Endothelial cell of umbilical vein (primary cell): Measurements from ENCODE around the gene ACAD8. TPM values are rescaled to one million over a fixed set of nuclear protein-coding genes. Genes with fewer than 3 reads are reported as not detected.

Experiments used
- BruUV-seq: library from RNA; stranded (reverse); fragments of 400-500 nt; replicated peaks from 2 replicates; lab custom pipeline; 2021; lab: Mats Ljungman, UMichigan
- CTCF ChIA-PET: fragments of 300-600, 350-600 bp; sonication (Branson Sonifier 250); formaldehyde crosslinking; loops from one replicate; lab custom pipeline; 2021; ENCODE audit warnings: antibody characterized with exemption, inconsistent platforms; lab: Charles Lee
- POLR2A ChIA-PET: fragments of 300-600, 350-600 bp; sonication (Branson Sonifier 250); formaldehyde crosslinking; loops from one replicate; lab custom pipeline; 2021; ENCODE audit warnings: antibody characterized with exemption, inconsistent platforms; lab: Charles Lee
- DNase-seq: peaks from one replicate; pipeline ENCODE4 v3.0.0-alpha.2; 2011; ENCODE audit warnings: low read depth, low spot score
- FAIRE-seq: peaks from 2 replicates; lab custom pipeline; 2011; peaks lifted over from hg19 to GRCh38; lab: Jason Lieb, UNC
- H2AFZ ChIP-seq: 2 replicates; pipeline ENCODE4 v1.6.0; 2012; ENCODE audit warnings: low read depth, low read length, control low read depth, inconsistent platforms
- H3K27ac ChIP-seq: 2 replicates; pipeline ENCODE4 v1.5.1; 2011; ENCODE audit warnings: low read depth, mild to moderate bottlenecking, control low read depth, low read length, moderate library complexity; ENCODE audit not compliant: insufficient read depth
- H3K27me3 ChIP-seq, 2 experiments: 2 replicates each; pipeline versions ENCODE4 v1.6.0 to v1.6.1; 2011; ENCODE audit warnings: low read length in 2 of 2, mixed read lengths in 1 of 2; ENCODE audit not compliant: control insufficient read depth in 2 of 2, insufficient read depth in 2 of 2
- H3K36me3 ChIP-seq, 2 experiments: 2 replicates in 1 of 2; 3 replicates in 1 of 2; pipeline ENCODE4 v1.5.1; 2011; ENCODE audit warnings: low read length in 2 of 2, mild to moderate bottlenecking in 1 of 2, moderate library complexity in 1 of 2; ENCODE audit not compliant: control insufficient read depth in 2 of 2, insufficient read depth in 2 of 2; ENCODE audit errors: extremely low read depth in 1 of 2
- H3K4me1 ChIP-seq: 3 replicates; pipeline ENCODE4 v1.5.1; 2011; ENCODE audit warnings: mild to moderate bottlenecking, low read length; ENCODE audit not compliant: control insufficient read depth, insufficient read depth; ENCODE audit errors: extremely low read depth
- H3K4me2 ChIP-seq: 2 replicates; pipeline ENCODE4 v1.6.1; 2011; ENCODE audit warnings: low read length, control low read depth, mixed read lengths; ENCODE audit not compliant: insufficient read depth
- H3K4me3 ChIP-seq, 3 experiments: fragments of 200-600 bp in 1 of 3; sonication (generic), shearing (Covaris generic) in 1 of 3; replicated peaks in 1 of 3; 2 replicates each; pipeline ENCODE4 v1.5.1; 2011 to 2016; ENCODE audit warnings: control low read depth in 3 of 3, low read length in 3 of 3, mild to moderate bottlenecking in 2 of 3, inconsistent platforms in 1 of 3, low read depth in 1 of 3, moderate library complexity in 1 of 3; ENCODE audit not compliant: insufficient read depth in 1 of 3
- H3K79me2 ChIP-seq: 2 replicates; pipeline ENCODE4 v1.6.0; 2012; ENCODE audit warnings: low read length, inconsistent platforms; ENCODE audit not compliant: control insufficient read depth, insufficient read depth
- H3K9ac ChIP-seq: replicated peaks from 2 replicates; pipeline ENCODE3; 2011; ENCODE audit warnings: low read length, control low read depth; ENCODE audit not compliant: insufficient read depth; ENCODE audit errors: extremely low read depth
- H3K9me1 ChIP-seq: replicated peaks from 3 replicates; pipeline ENCODE4 v1.6.0; 2011; ENCODE audit warnings: mild to moderate bottlenecking, low read length; ENCODE audit not compliant: control insufficient read depth, insufficient read depth; ENCODE audit errors: extremely low read depth
- H3K9me3 ChIP-seq: replicated peaks from 2 replicates; pipeline ENCODE4 v1.5.1; 2012; ENCODE audit warnings: low read length, inconsistent platforms; ENCODE audit not compliant: control insufficient read depth, insufficient read depth
- H4K20me1 ChIP-seq: replicated peaks from 2 replicates; pipeline ENCODE3; 2011; ENCODE audit warnings: mild to moderate bottlenecking, low read length; ENCODE audit not compliant: control insufficient read depth, insufficient read depth; ENCODE audit errors: extremely low read depth
- CTCF ChIP-seq, 2 donors: IDR thresholded peaks; 1 replicate in 1 of 2; 2 replicates in 1 of 2; pipeline ENCODE4 v1.5.1; 2011; ENCODE audit warnings: low read length in 2 of 2, mild to moderate bottlenecking in 2 of 2, moderate library complexity in 2 of 2, control low read depth in 1 of 2, inconsistent platforms in 1 of 2, low read depth in 1 of 2; ENCODE audit not compliant: insufficient read depth in 1 of 2; ENCODE audit errors: extremely low read depth in 1 of 2
- EZH2 ChIP-seq: IDR thresholded peaks from 2 replicates; pipeline ENCODE4 v1.6.1; 2012; ENCODE audit warnings: borderline replicate concordance, low read depth, mild to moderate bottlenecking, moderate library complexity, low read length, inconsistent platforms; ENCODE audit not compliant: severe bottlenecking
- FOS ChIP-seq: IDR thresholded peaks from 2 replicates; pipeline ENCODE4 v1.6.1; 2011; ENCODE audit warnings: mild to moderate bottlenecking, low read length, moderate library complexity, borderline replicate concordance; ENCODE audit not compliant: insufficient read depth
- JUN ChIP-seq: IDR thresholded peaks from 2 replicates; pipeline ENCODE4 v1.6.1; 2011; ENCODE audit warnings: borderline replicate concordance, low read depth; ENCODE audit not compliant: insufficient read length, insufficient read depth
- MAX ChIP-seq: IDR thresholded peaks from 2 replicates; pipeline ENCODE4 v1.6.1; 2011; ENCODE audit not compliant: insufficient read depth, insufficient read length
- MYC ChIP-seq: IDR thresholded peaks from one replicate; pipeline ENCODE4 v1.6.1; 2011; ENCODE audit warnings: mild to moderate bottlenecking, low read depth, low read length
- POLR2A ChIP-seq: IDR thresholded peaks from 2 replicates; pipeline ENCODE4 v1.6.1; 2012; ENCODE audit warnings: low read depth, mild to moderate bottlenecking, control low read depth, low read length
- POLR2AphosphoS5 ChIP-seq: IDR thresholded peaks from 2 replicates; pipeline ENCODE4 v1.6.1; 2012; ENCODE audit warnings: low read depth, mild to moderate bottlenecking, control low read depth, low read length, moderate library complexity; ENCODE audit not compliant: insufficient read depth
- dilution Hi-C: fragments of 300-500 bp; cut with MboI; formaldehyde crosslinking; loops from one replicate; pipeline ENCODE4 v1.15.0; 2019; ENCODE audit warnings: low sequenced_read_pairs; ENCODE audit not compliant: extremely low pct_ligation_motif_present
- intact Hi-C: fragments of 100-400 bp; cut with micrococcal nuclease; formaldehyde crosslinking; loops from one replicate; pipeline ENCODE4 v1.10.0; 2022
- polyA plus RNA-seq, 4 experiments: library from polyadenylated mRNA; depleted of rRNA in 3 of 4; stranded (reverse) in 3 of 4; unstranded in 1 of 4; fragments of >200 nt; gene quantifications; 2 replicates each; pipeline versions ENCODE4 v1.2.1 to v1.2.3, GENCODE V29; 2011 to 2012; ENCODE audit warnings: missing spikeins in 1 of 4
- total RNA-seq: library from RNA; stranded (reverse); gene quantifications from 2 replicates; pipeline ENCODE4 v1.2.3, GENCODE V29; 2021

ACAD8 gene
- total and polyA plus RNA-seq, 2 donors (not counting 3 experiments of a cell fraction or from before 2014, with no cell fraction given): 22.9 to 29.0 TPM

GRCh38 chr11:134260983-134261382, 7.6 kb downstream of the ACAD8 start:
- Histone ChIP-seq H3K4me3 (no peak overlapping the region), H2AFZ (no peak overlapping the region), H3K27ac (no peak overlapping the region), H3K9me1 (no peaks in the 10 kb centered on the region), H3K4me2 (no peak overlapping the region), H3K9ac (no peak overlapping the region), H4K20me1 (no peaks in the 10 kb centered on the region), H3K79me2 (no peaks in the 10 kb centered on the region), H3K27me3 (no peaks in the 10 kb centered on the region), H3K36me3 (peaks cover 6 to 17% of the 10 kb centered on the region in 2 experiments), H3K9me3 (no peaks in the 10 kb centered on the region), H3K4me1 (no peaks in the 10 kb centered on the region)
- DNase-seq (no peak), FAIRE-seq (no peak)
- ChIA-PET POLR2A (no interaction called here), CTCF (interaction anchor here (0.6 to 2.0 kb wide), 3 partner anchors 9 to 242 kb away, joined by 4 to 8 read pairs (median 5); no protein-coding TSS in a partner anchor)
- TF ChIP-seq POLR2AphosphoS5 (no peak), JUN (no peak), MAX (no peak), CTCF (IDR thresholded peaks at IDR 0.05; ENCODE audit: extremely low read depth in 1 of 2, insufficient read depth in 1 of 2, low read depth in 1 of 2, low read length in 2 of 2) (no peak), MYC (no peak), POLR2A (no peak), FOS (no peak), EZH2 (no peak)
- BruUV-seq: no TSS peak
- dilution Hi-C loops: no loop called here
- intact Hi-C loops: no loop called here
